ENCODE data around the gene MRPS18C. TPM values are rescaled to one million over a fixed set of nuclear protein-coding genes. Genes with fewer than 3 reads are reported as not detected.

The MRPS18C gene
- total and polyA plus RNA-seq, 2 donors (not counting 3 experiments of a cell fraction or from before 2014, with no cell fraction given), result 22.2 to 64.8 TPM

DNA sequence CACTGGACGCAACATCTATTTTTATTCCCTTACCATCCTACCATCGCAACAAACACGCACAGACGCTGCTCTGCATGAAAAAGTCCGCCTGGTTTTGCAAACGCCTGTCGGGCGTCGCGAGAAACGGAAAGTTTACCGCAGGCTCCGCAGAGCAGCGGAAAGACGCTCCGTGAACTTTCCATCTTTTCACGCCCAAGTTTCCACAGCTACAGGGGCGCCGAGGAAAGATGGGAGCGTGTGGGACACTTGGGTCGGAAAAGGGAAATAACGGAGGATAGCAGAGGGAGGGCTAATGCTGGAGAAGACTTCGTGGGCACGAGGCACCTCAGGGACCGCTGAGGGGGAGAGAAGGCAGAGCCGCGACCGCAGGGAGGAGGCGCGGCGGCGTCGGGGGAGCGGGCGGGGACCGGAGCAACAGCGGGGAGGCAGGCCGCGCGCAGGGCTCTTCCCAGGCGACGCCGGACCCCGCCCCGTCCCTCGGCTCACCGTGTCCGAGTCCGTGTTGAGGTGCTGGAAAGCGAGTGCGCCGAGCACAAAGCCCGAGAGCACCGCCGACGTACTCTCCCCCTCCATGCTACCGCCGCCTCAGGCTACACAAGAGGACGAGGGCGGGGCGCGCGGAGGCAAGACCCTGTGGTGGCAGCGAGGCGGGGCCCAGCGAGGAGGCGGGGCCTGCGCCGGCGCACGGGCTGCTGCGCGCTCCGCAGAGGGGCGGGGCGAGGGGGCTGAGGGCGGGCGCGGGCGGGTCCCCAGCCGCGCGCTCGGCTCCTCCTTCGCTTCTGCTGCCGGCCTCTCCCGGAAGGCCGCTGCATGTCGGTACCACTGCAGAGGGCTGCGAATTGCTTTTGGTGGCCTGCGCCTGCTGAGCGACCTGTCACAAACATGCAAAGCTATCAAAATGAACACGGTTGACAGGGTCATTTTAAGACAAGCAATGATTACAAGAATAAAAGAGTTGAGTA is 28.9 kb downstream of the MRPS18C start, which contains the start of gene ABRAXAS1:
Gene ABRAXAS1 (minus strand): TSS at position 601 of the 962 bp plus-strand sequence. CDS start 28 bp downstream, at position 573.
- Histone ChIP-seq H3K4me3 (replicated peaks in 1 of 3; ENCODE audit: insufficient read depth in 1 of 3, low read depth in 1 of 3, low read length in 3 of 3) (peak within 1 kb of the TSS; percentile 62 to 85 (median 82)), H3K27me3 (ENCODE audit: control insufficient read depth in 2 of 2, insufficient read depth in 2 of 2, low read length in 2 of 2) (no peaks in the 10 kb centered on the region), H3K9me1 (replicated peaks; ENCODE audit: control insufficient read depth, extremely low read depth, insufficient read depth, low read length) (no peaks in the 10 kb centered on the region), H3K9me3 (replicated peaks; ENCODE audit: control insufficient read depth, insufficient read depth, low read length) (no peaks in the 10 kb centered on the region), H3K9ac (replicated peaks; ENCODE audit: extremely low read depth, insufficient read depth, low read length) (peak within 1 kb of the TSS; percentile 80), H3K79me2 (ENCODE audit: control insufficient read depth, insufficient read depth, low read length) (no peaks in the 10 kb centered on the region), H3K4me1 (ENCODE audit: control insufficient read depth, extremely low read depth, insufficient read depth, low read length) (peaks cover 9% of the 10 kb centered on the region), H3K27ac (ENCODE audit: insufficient read depth, low read depth, low read length) (peak within 1 kb of the TSS; percentile 40), H2AFZ (ENCODE audit: low read depth, low read length) (peak within 1 kb of the TSS; percentile 92), H3K4me2 (ENCODE audit: insufficient read depth, low read length) (peak within 1 kb of the TSS; percentile 89), H3K36me3 (ENCODE audit: control insufficient read depth in 2 of 2, extremely low read depth in 1 of 2, insufficient read depth in 2 of 2, low read length in 2 of 2) (no peaks in the 10 kb centered on the region), H4K20me1 (replicated peaks; ENCODE audit: control insufficient read depth, extremely low read depth, insufficient read depth, low read length) (no peaks in the 10 kb centered on the region)
- DNase-seq (ENCODE audit: low read depth, low spot score) (peak; percentile 96), FAIRE-seq (peak; percentile 63)
- peak; percentile 88 for TF ChIP-seq POLR2AphosphoS5 (IDR thresholded peaks at IDR 0.05; ENCODE audit: insufficient read depth, low read depth, low read length)
- TF ChIP-seq MYC (IDR thresholded peaks at IDR 0.05; ENCODE audit: low read depth, low read length), result no peak
- peak; percentile 91 for TF ChIP-seq POLR2A (IDR thresholded peaks at IDR 0.05; ENCODE audit: low read depth, low read length)
- ChIA-PET CTCF (interaction anchor here (1.0 to 1.4 kb wide), 3 partner anchors 51 to 1200 kb away, joined by 3 to 4 read pairs (median 3); partner anchors contain the start of gene GPAT3), POLR2A (interaction anchor here (1.0 kb wide), 1 partner anchor 200 kb away, joined by 3 read pairs; the partner anchor contains the start of gene COQ2)
- dilution Hi-C loops (cut with MboI; ENCODE audit: extremely low pct_ligation_motif_present, low sequenced_read_pairs), result no loop called here
- BruUV-seq (replicated peaks), result TSS peak; percentile 69
- intact Hi-C loops (cut with micrococcal nuclease), result loop anchor here (1.0 kb wide), 2 partner anchors 29 to 127 kb away; partner anchors contain the start of gene HELQ

DNA sequence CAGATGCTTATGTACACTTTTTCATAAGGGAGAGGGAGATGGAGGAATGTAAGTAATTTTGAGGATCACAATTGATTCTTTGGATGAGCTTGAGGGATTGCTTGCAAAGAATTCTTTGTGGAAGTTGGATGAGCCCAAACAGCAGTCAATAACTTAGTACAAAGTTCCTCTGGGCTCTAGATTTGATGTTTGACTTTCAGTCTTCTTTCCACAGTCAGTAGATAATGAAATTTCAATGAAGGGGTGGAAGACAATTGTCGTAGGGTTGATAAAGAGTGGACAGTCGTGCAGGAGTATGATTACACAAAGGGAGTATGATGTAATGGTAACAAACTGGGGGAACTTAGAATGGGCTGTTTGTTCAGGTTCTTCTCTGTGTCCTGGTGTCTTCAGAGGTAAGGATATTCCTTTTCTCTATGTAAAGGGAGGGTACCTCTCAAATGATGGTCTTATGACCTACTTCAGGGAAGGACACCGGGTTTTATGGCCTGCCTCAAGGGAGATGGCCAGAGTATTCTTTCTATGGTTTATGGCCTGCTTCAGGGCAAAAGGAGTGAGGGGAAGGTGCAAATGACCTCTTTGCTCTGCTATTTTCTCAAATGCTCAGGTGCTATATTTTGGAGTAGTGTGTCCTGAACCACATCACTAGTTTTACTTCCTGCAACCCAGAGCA is 30.7 kb downstream of the MRPS18C start:
- no peaks in the 10 kb centered on the region for H3K9me3 ChIP-seq (replicated peaks; ENCODE audit: control insufficient read depth, insufficient read depth, low read length)
- TF ChIP-seq GATA2 (IDR thresholded peaks at IDR 0.05; ENCODE audit: insufficient read depth, insufficient read length, low read depth, low read length), result no peak
- no peak for TF ChIP-seq JUN (IDR thresholded peaks at IDR 0.05; ENCODE audit: borderline replicate concordance, insufficient read depth, insufficient read length, low read depth)
- TF ChIP-seq EZH2 (IDR thresholded peaks at IDR 0.05; ENCODE audit: borderline replicate concordance, low read depth, low read length, severe bottlenecking), result no peak
- TF ChIP-seq FOS (IDR thresholded peaks at IDR 0.05; ENCODE audit: borderline replicate concordance, insufficient read depth, low read length), result no peak
- TF ChIP-seq POLR2A (IDR thresholded peaks at IDR 0.05; ENCODE audit: low read depth, low read length), result no peak
- no peak for TF ChIP-seq MYC (IDR thresholded peaks at IDR 0.05; ENCODE audit: low read depth, low read length)
- TF ChIP-seq, protein P1, sequence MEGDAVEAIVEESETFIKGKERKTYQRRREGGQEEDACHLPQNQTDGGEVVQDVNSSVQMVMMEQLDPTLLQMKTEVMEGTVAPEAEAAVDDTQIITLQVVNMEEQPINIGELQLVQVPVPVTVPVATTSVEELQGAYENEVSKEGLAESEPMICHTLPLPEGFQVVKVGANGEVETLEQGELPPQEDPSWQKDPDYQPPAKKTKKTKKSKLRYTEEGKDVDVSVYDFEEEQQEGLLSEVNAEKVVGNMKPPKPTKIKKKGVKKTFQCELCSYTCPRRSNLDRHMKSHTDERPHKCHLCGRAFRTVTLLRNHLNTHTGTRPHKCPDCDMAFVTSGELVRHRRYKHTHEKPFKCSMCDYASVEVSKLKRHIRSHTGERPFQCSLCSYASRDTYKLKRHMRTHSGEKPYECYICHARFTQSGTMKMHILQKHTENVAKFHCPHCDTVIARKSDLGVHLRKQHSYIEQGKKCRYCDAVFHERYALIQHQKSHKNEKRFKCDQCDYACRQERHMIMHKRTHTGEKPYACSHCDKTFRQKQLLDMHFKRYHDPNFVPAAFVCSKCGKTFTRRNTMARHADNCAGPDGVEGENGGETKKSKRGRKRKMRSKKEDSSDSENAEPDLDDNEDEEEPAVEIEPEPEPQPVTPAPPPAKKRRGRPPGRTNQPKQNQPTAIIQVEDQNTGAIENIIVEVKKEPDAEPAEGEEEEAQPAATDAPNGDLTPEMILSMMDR (IDR thresholded peaks at IDR 0.05; ENCODE audit: extremely low read depth in 1 of 2, insufficient read depth in 1 of 2, low read depth in 1 of 2, low read length in 2 of 2), result no peak
- TF ChIP-seq, protein P2, sequence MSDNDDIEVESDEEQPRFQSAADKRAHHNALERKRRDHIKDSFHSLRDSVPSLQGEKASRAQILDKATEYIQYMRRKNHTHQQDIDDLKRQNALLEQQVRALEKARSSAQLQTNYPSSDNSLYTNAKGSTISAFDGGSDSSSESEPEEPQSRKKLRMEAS (IDR thresholded peaks at IDR 0.05; ENCODE audit: insufficient read depth, insufficient read length), result no peak
- TF ChIP-seq POLR2AphosphoS5 (IDR thresholded peaks at IDR 0.05; ENCODE audit: insufficient read depth, low read depth, low read length), result no peak
- H3K4me2 ChIP-seq (ENCODE audit: insufficient read depth, low read length), result no peak overlapping the region
- ChIA-PET POLR2A (no interaction called here), CTCF (interaction anchor here (1.4 kb wide), 1 partner anchor 11 kb away, joined by 3 read pairs; no protein-coding TSS in a partner anchor)
- dilution Hi-C loops (cut with MboI; ENCODE audit: extremely low pct_ligation_motif_present, low sequenced_read_pairs) (no loop called here), intact Hi-C loops (cut with micrococcal nuclease) (no loop called here)
- peaks cover 9% of the 10 kb centered on the region for H3K4me1 ChIP-seq (ENCODE audit: control insufficient read depth, extremely low read depth, insufficient read depth, low read length)
- H2AFZ ChIP-seq (ENCODE audit: low read depth, low read length), result no peak overlapping the region
- no peaks in the 10 kb centered on the region for H4K20me1 ChIP-seq (replicated peaks; ENCODE audit: control insufficient read depth, extremely low read depth, insufficient read depth, low read length)
- no peaks in the 10 kb centered on the region for H3K79me2 ChIP-seq (ENCODE audit: control insufficient read depth, insufficient read depth, low read length)
- no peak overlapping the region for H3K4me3 ChIP-seq (replicated peaks in 1 of 3; ENCODE audit: insufficient read depth in 1 of 3, low read depth in 1 of 3, low read length in 3 of 3)
- H3K36me3 ChIP-seq (ENCODE audit: control insufficient read depth in 2 of 2, extremely low read depth in 1 of 2, insufficient read depth in 2 of 2, low read length in 2 of 2), result no peaks in the 10 kb centered on the region
- no TSS peak for BruUV-seq (replicated peaks)
- FAIRE-seq, result no peak
- H3K9ac ChIP-seq (replicated peaks; ENCODE audit: extremely low read depth, insufficient read depth, low read length), result no peak overlapping the region
- no peaks in the 10 kb centered on the region for H3K9me1 ChIP-seq (replicated peaks; ENCODE audit: control insufficient read depth, extremely low read depth, insufficient read depth, low read length)
- DNase-seq (ENCODE audit: low read depth, low spot score), result no peak
- no peak overlapping the region for H3K27ac ChIP-seq (ENCODE audit: insufficient read depth, low read depth, low read length)
- no peaks in the 10 kb centered on the region for H3K27me3 ChIP-seq (ENCODE audit: control insufficient read depth in 2 of 2, insufficient read depth in 2 of 2, low read length in 2 of 2)

All from endothelial cell of umbilical vein (primary cell).